ENCODE data around the gene C2orf72. TPM values are rescaled to one million over a fixed set of nuclear protein-coding genes. Genes with fewer than 3 reads are reported as not detected.

The C2orf72 gene
- total and polyA plus RNA-seq, 2 donors (not counting 3 experiments of a cell fraction or from before 2014, with no cell fraction given): 0.01 to 0.11 TPM

- no peak for DNase-seq (ENCODE audit: low read depth, low spot score)
- TF ChIP-seq MAX (IDR thresholded peaks at IDR 0.05; ENCODE audit: insufficient read depth, insufficient read length) (no peak), POLR2AphosphoS5 (IDR thresholded peaks at IDR 0.05; ENCODE audit: insufficient read depth, low read depth, low read length) (no peak), EZH2 (IDR thresholded peaks at IDR 0.05; ENCODE audit: borderline replicate concordance, low read depth, low read length, severe bottlenecking) (no peak), GATA2 (IDR thresholded peaks at IDR 0.05; ENCODE audit: insufficient read depth, insufficient read length, low read depth, low read length) (no peak), MYC (IDR thresholded peaks at IDR 0.05; ENCODE audit: low read depth, low read length) (no peak), POLR2A (IDR thresholded peaks at IDR 0.05; ENCODE audit: low read depth, low read length) (no peak), JUN (IDR thresholded peaks at IDR 0.05; ENCODE audit: borderline replicate concordance, insufficient read depth, insufficient read length, low read depth) (no peak), CTCF (IDR thresholded peaks at IDR 0.05; ENCODE audit: extremely low read depth in 1 of 2, insufficient read depth in 1 of 2, low read depth in 1 of 2, low read length in 2 of 2) (no peak), FOS (IDR thresholded peaks at IDR 0.05; ENCODE audit: borderline replicate concordance, insufficient read depth, low read length) (no peak)
- H3K79me2 ChIP-seq (ENCODE audit: control insufficient read depth, insufficient read depth, low read length): no peaks in the 10 kb centered on the region
- no peaks in the 10 kb centered on the region for H3K36me3 ChIP-seq (ENCODE audit: control insufficient read depth in 2 of 2, extremely low read depth in 1 of 2, insufficient read depth in 2 of 2, low read length in 2 of 2)
- H3K27me3 ChIP-seq (ENCODE audit: control insufficient read depth in 2 of 2, insufficient read depth in 2 of 2, low read length in 2 of 2): peaks cover 2 to 10% of the 10 kb centered on the region in 2 experiments
- FAIRE-seq: no peak
- ChIA-PET POLR2A (no interaction called here), CTCF (interaction anchor here (1.3 to 1.7 kb wide), 2 partner anchors 11 to 174 kb away, joined by 3 read pairs; no protein-coding TSS in a partner anchor)
- H4K20me1 ChIP-seq (replicated peaks; ENCODE audit: control insufficient read depth, extremely low read depth, insufficient read depth, low read length): no peaks in the 10 kb centered on the region
- no peaks in the 10 kb centered on the region for H3K9me1 ChIP-seq (replicated peaks; ENCODE audit: control insufficient read depth, extremely low read depth, insufficient read depth, low read length)
- H3K4me3 ChIP-seq (replicated peaks in 1 of 3; ENCODE audit: insufficient read depth in 1 of 3, low read depth in 1 of 3, low read length in 3 of 3): no peak overlapping the region
- H2AFZ ChIP-seq (ENCODE audit: low read depth, low read length): no peak overlapping the region
- no peak overlapping the region for H3K9ac ChIP-seq (replicated peaks; ENCODE audit: extremely low read depth, insufficient read depth, low read length)
- no peak overlapping the region for H3K4me2 ChIP-seq (ENCODE audit: insufficient read depth, low read length)
- no peaks in the 10 kb centered on the region for H3K9me3 ChIP-seq (replicated peaks; ENCODE audit: control insufficient read depth, insufficient read depth, low read length)
- intact Hi-C loops (cut with micrococcal nuclease): no loop called here
- BruUV-seq (replicated peaks): no TSS peak
- H3K27ac ChIP-seq (ENCODE audit: insufficient read depth, low read depth, low read length): no peak overlapping the region
- dilution Hi-C loops (cut with MboI; ENCODE audit: extremely low pct_ligation_motif_present, low sequenced_read_pairs): no loop called here
- H3K4me1 ChIP-seq (ENCODE audit: control insufficient read depth, extremely low read depth, insufficient read depth, low read length): no peaks in the 10 kb centered on the region
Observed at GRCh38 chr2:230998882-230999281, 38.4 kb upstream of the C2orf72 start.

Measured in endothelial cell of umbilical vein (primary cell).